A549 (cell line): Measurements from ENCODE around the gene KIAA1671. TPM values are rescaled to one million over a fixed set of nuclear protein-coding genes. Genes with fewer than 3 reads are reported as not detected.
A peak's percentile ranks its signal among the peaks of the same experiment; 100 is the strongest.

Experiments
- ATAC-seq, 2 experiments: fragments of 200-7000 bp in 1 of 2; fragments of >200 bp in 1 of 2; cut with Nextera tagmentation in 1 of 2; cut with Tn5 transposase in 1 of 2; 3 replicates each; pipeline versions ENCODE4 v1.8.0 to v1.9.1; 2018 to 2020; ENCODE audit warnings: mild to moderate bottlenecking in 1 of 2, moderate library complexity in 1 of 2
- CTCF ChIA-PET: fragments of 300-600 bp; sonication (Branson Sonifier 250); formaldehyde crosslinking; extraction: SDS; loops from one replicate; lab custom pipeline; 2021; ENCODE audit warnings: antibody characterized with exemption, inconsistent platforms; lab: Yijun Ruan, JAX
- POLR2A ChIA-PET: fragments of 350-600 bp; formaldehyde crosslinking; extraction: SDS; loops from one replicate; lab custom pipeline; 2021; ENCODE audit warnings: antibody characterized with exemption, inconsistent platforms; lab: Yijun Ruan, JAX
- DNase-seq, 2 experiments: peaks; one replicate each; pipeline versions ENCODE4 v3.0.0 to v3.0.0-alpha.2; 2011 to 2016; ENCODE audit warnings: low read depth in 1 of 2, low spot score in 1 of 2
- FAIRE-seq: peaks from 2 replicates; lab custom pipeline; 2011; peaks lifted over from hg19 to GRCh38; lab: Jason Lieb, UNC
- H3K27ac ChIP-seq, 2 experiments: fragments of >200 bp; sonication (Bioruptor Twin); formaldehyde crosslinking; 3 replicates each; pipeline ENCODE4 v1.5.1; 2016 to 2017
- H3K4me1 ChIP-seq: fragments of >200 bp; sonication (Bioruptor Twin); formaldehyde crosslinking; 3 replicates; pipeline ENCODE4 v1.6.1; 2016
- H3K4me2 ChIP-seq: fragments of >200 bp; sonication (Bioruptor Twin); formaldehyde crosslinking; 3 replicates; pipeline ENCODE4 v1.6.1; 2016
- H3K4me3 ChIP-seq: fragments of >200 bp; sonication (Bioruptor Twin); formaldehyde crosslinking; 3 replicates; pipeline ENCODE4 v1.5.1; 2016
- H3K9me3 ChIP-seq: fragments of >200 bp; sonication (Bioruptor Twin); formaldehyde crosslinking; 3 replicates; pipeline ENCODE4 v1.6.1; 2016
- BHLHE40 ChIP-seq: IDR thresholded peaks from 2 replicates; pipeline ENCODE4 v1.6.1; 2012; ENCODE audit warnings: low read depth, low read length, inconsistent platforms
- CBX2 ChIP-seq: fragments of 200-600 bp; sonication (generic); IDR thresholded peaks from 2 replicates; pipeline ENCODE4 v1.6.1; 2016; ENCODE audit warnings: low read depth, mild to moderate bottlenecking, borderline replicate concordance
- HOXB13 ChIP-seq: fragments of 250-450 bp; sonication (Bioruptor Pico); IDR thresholded peaks from 2 replicates; pipeline ENCODE4 v1.5.0; 2020; ENCODE audit warnings: low read depth, mild to moderate bottlenecking, moderate library complexity
- JUN ChIP-seq, 2 experiments: fragments of >200 bp; sonication (Bioruptor Twin); formaldehyde crosslinking; IDR thresholded peaks; 2 replicates in 1 of 2; 3 replicates in 1 of 2; pipeline ENCODE4 v1.6.1; 2016 to 2017
- JUNB ChIP-seq: fragments of >200 bp; sonication (Bioruptor Twin); formaldehyde crosslinking; IDR thresholded peaks from 2 replicates; pipeline ENCODE4 v1.6.1; 2016
- KDM1A ChIP-seq: fragments of 200-600 bp; sonication (generic); IDR thresholded peaks from 2 replicates; pipeline ENCODE4 v1.6.1; 2016; ENCODE audit warnings: low read depth, mild to moderate bottlenecking
- KDM5A ChIP-seq: fragments of 200-600 bp; sonication (generic); IDR thresholded peaks from 2 replicates; pipeline ENCODE4 v1.6.1; 2016; ENCODE audit warnings: antibody characterized with exemption, mild to moderate bottlenecking
- MAFK ChIP-seq: fragments of 450-650 bp; IDR thresholded peaks from 2 replicates; pipeline ENCODE4 v1.6.1; 2014; ENCODE audit not compliant: partially characterized antibody
- NFE2L2 ChIP-seq: fragments of 150-350 bp; conservative IDR thresholded peaks from 2 replicates; pipeline ENCODE4 v1.6.1; 2014; ENCODE audit warnings: low read length
- NPAS2 ChIP-seq: fragments of 250-450 bp; sonication (Bioruptor Pico); IDR thresholded peaks from 2 replicates; pipeline ENCODE4 v1.8.0; 2022; ENCODE audit warnings: mild to moderate bottlenecking, moderate library complexity, borderline replicate concordance
- NR3C1 ChIP-seq: fragments of >200 bp; sonication (Bioruptor Twin); formaldehyde crosslinking; IDR thresholded peaks from 3 replicates; pipeline ENCODE4 v1.6.1; 2017
- PHF8 ChIP-seq: fragments of 200-600 bp; sonication (generic); IDR thresholded peaks from 2 replicates; pipeline ENCODE4 v1.6.1; 2016; ENCODE audit warnings: low read depth, mild to moderate bottlenecking, antibody characterized with exemption, moderate library complexity, borderline replicate concordance
- POLR2A ChIP-seq: IDR thresholded peaks from 2 replicates; pipeline ENCODE4 v1.6.1; 2012; ENCODE audit warnings: mild to moderate bottlenecking, low read length
- POLR2AphosphoS2 ChIP-seq: conservative IDR thresholded peaks from 2 replicates; pipeline ENCODE4 v1.6.1; 2012; ENCODE audit warnings: low read length, improper control_type of control experiment, inconsistent platforms
- SMC3 ChIP-seq: fragments of >200 bp; sonication (Bioruptor Twin); formaldehyde crosslinking; IDR thresholded peaks from 3 replicates; pipeline ENCODE4 v1.6.1; 2018; ENCODE audit warnings: inconsistent platforms
- ZC3H11A ChIP-seq: fragments of 450-650 bp; IDR thresholded peaks from 2 replicates; pipeline ENCODE4 v1.6.1; 2014; ENCODE audit warnings: antibody characterized with exemption, mild to moderate bottlenecking
- ZNF302 ChIP-seq: fragments of 250-450 bp; sonication (Bioruptor Pico); IDR thresholded peaks from 2 replicates; pipeline ENCODE4 v1.9.0; 2021; ENCODE audit warnings: inconsistent platforms, mild to moderate bottlenecking, moderate library complexity
- ZSCAN20 ChIP-seq: fragments of 250-450 bp; sonication (Bioruptor Pico); IDR thresholded peaks from 2 replicates; pipeline ENCODE4 v1.8.0; 2022; ENCODE audit warnings: mild to moderate bottlenecking, moderate library complexity
- WGBS: methylation state at CpG from one replicate; pipeline ENCODE4 v1.1.6; 2017; ENCODE audit errors: missing lambda C conversion rate; 5-methylcytosine and 5-hydroxymethylcytosine counted together
- polyA plus RNA-seq, 4 experiments: library from polyadenylated mRNA; depleted of rRNA in 3 of 4; stranded (reverse); fragments of >200 nt; fragmentation: RNase III in 1 of 4; extraction: RNeasy Plus Mini Kit Qiagen cat#74134 plus additional on column Dnase treatment in 1 of 4; gene quantifications; 2 replicates in 3 of 4; 3 replicates in 1 of 4; pipeline ENCODE4 v1.2.3, GENCODE V29; 2011 to 2017
- TF ChIP-seq, protein P1 (sequence below): fragments of >200 bp; sonication (Bioruptor Twin); formaldehyde crosslinking; IDR thresholded peaks from 2 replicates; pipeline ENCODE4 v1.6.1; 2016
- TF ChIP-seq, protein P2 (sequence below): fragments of >200 bp; sonication (Bioruptor Twin); formaldehyde crosslinking; IDR thresholded peaks from 3 replicates; pipeline ENCODE4 v1.5.1; 2016
- TF ChIP-seq, protein P3 (sequence below): fragments of 150-350 bp; IDR thresholded peaks from 2 replicates; pipeline ENCODE4 v1.6.1; 2014; ENCODE audit warnings: low read depth, mild to moderate bottlenecking, low read length
- TF ChIP-seq, protein P4 (sequence below): IDR thresholded peaks from 2 replicates; pipeline ENCODE4 v1.6.1; 2012; ENCODE audit warnings: low read depth, borderline replicate concordance
- TF ChIP-seq, protein P5 (sequence below): fragments of >200 bp; sonication (Bioruptor Twin); formaldehyde crosslinking; IDR thresholded peaks from 3 replicates; pipeline ENCODE4 v1.6.1; 2016
- TF ChIP-seq, protein P6 (sequence below): fragments of 450-650 bp; IDR thresholded peaks from 2 replicates; pipeline ENCODE4 v1.6.1; 2014; ENCODE audit warnings: antibody characterized with exemption
- TF ChIP-seq, protein P7 (sequence below): IDR thresholded peaks from 2 replicates; pipeline ENCODE4 v1.6.1; 2012

The KIAA1671 gene
- polyA plus RNA-seq, 2 of the 4 experiments (the other 2 are of a cell fraction): 5.3 to 7.9 TPM

DNA sequence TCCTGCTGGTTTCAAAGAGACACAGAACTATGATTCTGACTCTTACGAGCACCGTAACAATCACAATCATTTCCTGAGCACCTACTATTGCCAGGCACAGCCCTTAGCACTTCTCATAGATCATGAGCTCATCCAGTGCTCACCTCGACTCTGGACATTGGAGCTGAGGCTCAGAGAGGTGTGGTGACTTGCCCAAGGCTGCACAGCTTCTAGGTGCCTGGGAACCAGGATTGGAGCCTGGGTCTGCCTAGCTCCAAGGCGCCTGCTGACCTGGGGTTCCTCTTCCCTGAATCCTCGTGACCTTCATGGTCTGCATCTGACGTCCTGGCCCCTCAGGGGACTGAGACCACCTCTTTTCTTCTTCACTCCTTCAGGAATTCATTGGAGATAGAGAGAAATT is 196.5 kb downstream of the KIAA1671 start (continued):
- TF ChIP-seq, protein P1, sequence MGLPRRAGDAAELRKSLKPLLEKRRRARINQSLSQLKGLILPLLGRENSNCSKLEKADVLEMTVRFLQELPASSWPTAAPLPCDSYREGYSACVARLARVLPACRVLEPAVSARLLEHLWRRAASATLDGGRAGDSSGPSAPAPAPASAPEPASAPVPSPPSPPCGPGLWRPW: no peak
- TF ChIP-seq ZNF302 (CRISPR knock-in tag): no peak
- TF ChIP-seq CBX2: no peak
- no peak for TF ChIP-seq MAFK
- TF ChIP-seq ZSCAN20 (CRISPR knock-in tag): no peak
- TF ChIP-seq, protein P2, sequence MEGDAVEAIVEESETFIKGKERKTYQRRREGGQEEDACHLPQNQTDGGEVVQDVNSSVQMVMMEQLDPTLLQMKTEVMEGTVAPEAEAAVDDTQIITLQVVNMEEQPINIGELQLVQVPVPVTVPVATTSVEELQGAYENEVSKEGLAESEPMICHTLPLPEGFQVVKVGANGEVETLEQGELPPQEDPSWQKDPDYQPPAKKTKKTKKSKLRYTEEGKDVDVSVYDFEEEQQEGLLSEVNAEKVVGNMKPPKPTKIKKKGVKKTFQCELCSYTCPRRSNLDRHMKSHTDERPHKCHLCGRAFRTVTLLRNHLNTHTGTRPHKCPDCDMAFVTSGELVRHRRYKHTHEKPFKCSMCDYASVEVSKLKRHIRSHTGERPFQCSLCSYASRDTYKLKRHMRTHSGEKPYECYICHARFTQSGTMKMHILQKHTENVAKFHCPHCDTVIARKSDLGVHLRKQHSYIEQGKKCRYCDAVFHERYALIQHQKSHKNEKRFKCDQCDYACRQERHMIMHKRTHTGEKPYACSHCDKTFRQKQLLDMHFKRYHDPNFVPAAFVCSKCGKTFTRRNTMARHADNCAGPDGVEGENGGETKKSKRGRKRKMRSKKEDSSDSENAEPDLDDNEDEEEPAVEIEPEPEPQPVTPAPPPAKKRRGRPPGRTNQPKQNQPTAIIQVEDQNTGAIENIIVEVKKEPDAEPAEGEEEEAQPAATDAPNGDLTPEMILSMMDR: no peak
- no peak for TF ChIP-seq HOXB13 (CRISPR knock-in tag)
- no peak for TF ChIP-seq ZC3H11A

DNA sequence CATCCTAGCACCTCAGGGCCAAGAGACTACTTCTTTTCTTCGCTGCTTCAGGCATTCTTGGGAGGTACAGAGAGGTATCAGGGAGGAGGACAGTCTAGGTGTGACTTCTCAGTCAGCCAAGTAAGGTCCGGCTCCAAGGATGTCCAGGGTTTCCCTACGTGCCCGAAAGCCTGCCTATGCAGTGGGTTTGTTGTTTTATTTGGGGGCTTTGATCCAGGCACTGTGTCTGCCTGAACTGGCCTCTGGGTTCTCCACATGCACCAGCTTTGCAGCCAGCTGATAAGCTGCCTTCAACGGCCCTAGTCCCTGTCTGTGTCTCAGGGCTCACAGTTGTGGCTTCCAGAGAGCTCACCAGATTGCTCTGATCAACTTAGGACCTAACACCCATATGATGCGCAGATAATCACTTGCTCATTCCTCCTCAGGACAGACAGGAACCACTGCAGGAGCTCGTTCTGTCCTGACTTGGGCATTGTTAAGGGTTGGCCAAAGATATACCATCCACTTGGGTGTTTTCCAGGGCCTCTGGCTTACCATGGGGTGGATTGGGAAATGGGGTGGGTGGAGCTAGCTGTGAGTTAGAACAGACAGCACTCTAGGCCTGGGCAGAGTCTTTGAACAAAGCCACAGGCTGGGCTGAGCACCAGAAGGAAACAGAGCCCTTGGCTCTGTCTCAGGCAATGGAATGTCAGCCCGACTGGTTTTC is 201.6 kb downstream of the KIAA1671 start:
- no peaks in the 10 kb centered on the region for H3K9me3 ChIP-seq
- DNase-seq (no peak), ATAC-seq (peak; percentile 56 to 59; a peak in 4 of 6 replicates)
- H3K27ac ChIP-seq: no peak overlapping the region
- 95% methylated on average over 6 of the region's 8 CpGs for WGBS
- ChIA-PET POLR2A (no interaction called here), CTCF (interaction anchor here (1.3 kb wide), 1 partner anchor 43 kb away, joined by 3 read pairs; no protein-coding TSS in a partner anchor)
- H3K4me3 ChIP-seq: no peak overlapping the region
- 0 out of 3 replicates have a peak, but pooled peaks cover 7% of the 10 kb centered on the region for H3K4me1 ChIP-seq
- TF ChIP-seq, protein P3, sequence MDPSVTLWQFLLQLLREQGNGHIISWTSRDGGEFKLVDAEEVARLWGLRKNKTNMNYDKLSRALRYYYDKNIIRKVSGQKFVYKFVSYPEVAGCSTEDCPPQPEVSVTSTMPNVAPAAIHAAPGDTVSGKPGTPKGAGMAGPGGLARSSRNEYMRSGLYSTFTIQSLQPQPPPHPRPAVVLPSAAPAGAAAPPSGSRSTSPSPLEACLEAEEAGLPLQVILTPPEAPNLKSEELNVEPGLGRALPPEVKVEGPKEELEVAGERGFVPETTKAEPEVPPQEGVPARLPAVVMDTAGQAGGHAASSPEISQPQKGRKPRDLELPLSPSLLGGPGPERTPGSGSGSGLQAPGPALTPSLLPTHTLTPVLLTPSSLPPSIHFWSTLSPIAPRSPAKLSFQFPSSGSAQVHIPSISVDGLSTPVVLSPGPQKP: no peak
- no peak for TF ChIP-seq MAFK
- TF ChIP-seq, protein P4, sequence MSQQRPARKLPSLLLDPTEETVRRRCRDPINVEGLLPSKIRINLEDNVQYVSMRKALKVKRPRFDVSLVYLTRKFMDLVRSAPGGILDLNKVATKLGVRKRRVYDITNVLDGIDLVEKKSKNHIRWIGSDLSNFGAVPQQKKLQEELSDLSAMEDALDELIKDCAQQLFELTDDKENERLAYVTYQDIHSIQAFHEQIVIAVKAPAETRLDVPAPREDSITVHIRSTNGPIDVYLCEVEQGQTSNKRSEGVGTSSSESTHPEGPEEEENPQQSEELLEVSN: no peak
- TF ChIP-seq ZSCAN20 (CRISPR knock-in tag): no peak
- TF ChIP-seq POLR2AphosphoS2: no peak
- TF ChIP-seq NPAS2: no peak
- TF ChIP-seq KDM5A: no peak
- TF ChIP-seq NFE2L2: no peak
- TF ChIP-seq BHLHE40: no peak
- TF ChIP-seq, protein P5, sequence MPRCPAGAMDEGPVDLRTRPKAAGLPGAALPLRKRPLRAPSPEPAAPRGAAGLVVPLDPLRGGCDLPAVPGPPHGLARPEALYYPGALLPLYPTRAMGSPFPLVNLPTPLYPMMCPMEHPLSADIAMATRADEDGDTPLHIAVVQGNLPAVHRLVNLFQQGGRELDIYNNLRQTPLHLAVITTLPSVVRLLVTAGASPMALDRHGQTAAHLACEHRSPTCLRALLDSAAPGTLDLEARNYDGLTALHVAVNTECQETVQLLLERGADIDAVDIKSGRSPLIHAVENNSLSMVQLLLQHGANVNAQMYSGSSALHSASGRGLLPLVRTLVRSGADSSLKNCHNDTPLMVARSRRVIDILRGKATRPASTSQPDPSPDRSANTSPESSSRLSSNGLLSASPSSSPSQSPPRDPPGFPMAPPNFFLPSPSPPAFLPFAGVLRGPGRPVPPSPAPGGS: no peak
- TF ChIP-seq, protein P6, sequence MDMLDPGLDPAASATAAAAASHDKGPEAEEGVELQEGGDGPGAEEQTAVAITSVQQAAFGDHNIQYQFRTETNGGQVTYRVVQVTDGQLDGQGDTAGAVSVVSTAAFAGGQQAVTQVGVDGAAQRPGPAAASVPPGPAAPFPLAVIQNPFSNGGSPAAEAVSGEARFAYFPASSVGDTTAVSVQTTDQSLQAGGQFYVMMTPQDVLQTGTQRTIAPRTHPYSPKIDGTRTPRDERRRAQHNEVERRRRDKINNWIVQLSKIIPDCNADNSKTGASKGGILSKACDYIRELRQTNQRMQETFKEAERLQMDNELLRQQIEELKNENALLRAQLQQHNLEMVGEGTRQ: no peak
- TF ChIP-seq SMC3: no peak
- TF ChIP-seq NR3C1: no peak
- TF ChIP-seq KDM1A: no peak
- TF ChIP-seq, protein P7, sequence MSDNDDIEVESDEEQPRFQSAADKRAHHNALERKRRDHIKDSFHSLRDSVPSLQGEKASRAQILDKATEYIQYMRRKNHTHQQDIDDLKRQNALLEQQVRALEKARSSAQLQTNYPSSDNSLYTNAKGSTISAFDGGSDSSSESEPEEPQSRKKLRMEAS: no peak
- TF ChIP-seq JUN (IDR thresholded peaks at IDR 0.05): no peak
- no peak for TF ChIP-seq JUNB
- no peak for TF ChIP-seq PHF8
- TF ChIP-seq POLR2A: no peak
- TF ChIP-seq, all 56 proteins: peak for 0
- no peak for FAIRE-seq
- no peak overlapping the region for H3K4me2 ChIP-seq
